ENCODE measurements around the gene CFAP299. TPM values are rescaled to one million over a fixed set of nuclear protein-coding genes. Genes with fewer than 3 reads are reported as not detected.

The CFAP299 gene
- total RNA-seq, 4 donors from 2014 or later, result not detected

- no peaks in the 10 kb centered on the region for H3K9me3 ChIP-seq
- no peak overlapping the region for H3K27ac ChIP-seq
- TF ChIP-seq POLR2A (IDR thresholded peaks at IDR 0.05) (no peak), CTCF (IDR thresholded peaks at IDR 0.05) (no peak)
- no peak overlapping the region for H3K4me3 ChIP-seq
- no peaks in the 10 kb centered on the region for H3K27me3 ChIP-seq
- no peaks in the 10 kb centered on the region for H3K36me3 ChIP-seq
- H3K4me1 ChIP-seq, result no peaks in the 10 kb centered on the region
- no peak for DNase-seq
Measured at GRCh38 chr4:80301884-80302283, 33.6 kb upstream of the CFAP299 start.

- Histone ChIP-seq H3K4me1 (no peaks in the 10 kb centered on the region), H3K27ac (no peak overlapping the region), H3K27me3 (no peaks in the 10 kb centered on the region), H3K4me3 (no peak overlapping the region), H3K9me3 (no peaks in the 10 kb centered on the region), H3K36me3 (no peaks in the 10 kb centered on the region)
- TF ChIP-seq POLR2A (IDR thresholded peaks at IDR 0.05) (no peak), CTCF (IDR thresholded peaks at IDR 0.05) (no peak)
- no peak for DNase-seq
Measured at GRCh38 chr4:80302616-80303223, 32.8 kb upstream of the CFAP299 start.

- no peaks in the 10 kb centered on the region for H3K4me1 ChIP-seq
- no peaks in the 10 kb centered on the region for H3K9me3 ChIP-seq
- DNase-seq, result no peak
- no peaks in the 10 kb centered on the region for H3K27me3 ChIP-seq
- H3K4me3 ChIP-seq, result no peak overlapping the region
- no peak overlapping the region for H3K27ac ChIP-seq
- TF ChIP-seq POLR2A (IDR thresholded peaks at IDR 0.05), result no peak
- H3K36me3 ChIP-seq, result no peaks in the 10 kb centered on the region
Measured at GRCh38 chr4:80305466-80305865, 30.1 kb upstream of the CFAP299 start.

GRCh38 chr4:80306260-80306659 is 29.3 kb upstream of the CFAP299 start:
- DNase-seq, result no peak
- H3K27me3 ChIP-seq, result no peaks in the 10 kb centered on the region
- H3K9me3 ChIP-seq, result no peaks in the 10 kb centered on the region
- H3K27ac ChIP-seq, result no peak overlapping the region
- H3K4me3 ChIP-seq, result no peak overlapping the region
- H3K4me1 ChIP-seq, result no peaks in the 10 kb centered on the region
- TF ChIP-seq CTCF (IDR thresholded peaks at IDR 0.05) (no peak), POLR2A (IDR thresholded peaks at IDR 0.05) (no peak)
- no peaks in the 10 kb centered on the region for H3K36me3 ChIP-seq

- no peaks in the 10 kb centered on the region for H3K4me1 ChIP-seq
- no peaks in the 10 kb centered on the region for H3K9me3 ChIP-seq
- no peak for DNase-seq
- no peak overlapping the region for H3K27ac ChIP-seq
- no peaks in the 10 kb centered on the region for H3K27me3 ChIP-seq
- H3K4me3 ChIP-seq, result no peak overlapping the region
- no peaks in the 10 kb centered on the region for H3K36me3 ChIP-seq
- TF ChIP-seq CTCF (IDR thresholded peaks at IDR 0.05), result no peak
- TF ChIP-seq POLR2A (IDR thresholded peaks at IDR 0.05), result no peak
Measured at GRCh38 chr4:80307183-80307735, 28.3 kb upstream of the CFAP299 start.

- H3K4me1 ChIP-seq, result no peaks in the 10 kb centered on the region
- no peaks in the 10 kb centered on the region for H3K27me3 ChIP-seq
- H3K27ac ChIP-seq, result no peak overlapping the region
- no peaks in the 10 kb centered on the region for H3K9me3 ChIP-seq
- TF ChIP-seq POLR2A (IDR thresholded peaks at IDR 0.05) (no peak), CTCF (IDR thresholded peaks at IDR 0.05) (no peak)
- no peaks in the 10 kb centered on the region for H3K36me3 ChIP-seq
- no peak for DNase-seq
- H3K4me3 ChIP-seq, result no peak overlapping the region
Measured at GRCh38 chr4:80307774-80308465, 27.6 kb upstream of the CFAP299 start.

All from Peyer's patch (tissue), 4 donors.